ENCODE results near the gene KCNK10.

Gene KCNK10

DNA sequence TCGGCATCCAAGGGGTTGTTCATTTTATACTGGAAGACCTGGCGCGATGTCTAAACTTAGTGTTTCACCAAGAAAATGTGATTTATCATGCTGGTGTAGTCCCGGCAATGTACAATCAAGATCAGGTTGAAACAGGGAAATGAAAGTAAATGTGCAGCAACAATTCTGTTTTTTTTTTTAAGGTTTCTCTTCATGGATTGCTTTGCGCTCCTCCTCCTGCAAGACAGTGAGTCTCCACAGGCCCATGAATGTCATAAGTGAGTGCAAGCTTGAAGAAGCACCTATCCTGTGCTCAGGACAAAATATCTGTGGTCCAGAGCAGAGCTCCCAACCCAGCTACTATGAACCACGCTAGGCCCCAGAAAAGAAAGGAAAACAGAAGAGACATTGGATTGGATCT lies 143.4 kb downstream of the KCNK10 start:
- no peak for DNase-seq (ENCODE audit: low read depth)

DNA sequence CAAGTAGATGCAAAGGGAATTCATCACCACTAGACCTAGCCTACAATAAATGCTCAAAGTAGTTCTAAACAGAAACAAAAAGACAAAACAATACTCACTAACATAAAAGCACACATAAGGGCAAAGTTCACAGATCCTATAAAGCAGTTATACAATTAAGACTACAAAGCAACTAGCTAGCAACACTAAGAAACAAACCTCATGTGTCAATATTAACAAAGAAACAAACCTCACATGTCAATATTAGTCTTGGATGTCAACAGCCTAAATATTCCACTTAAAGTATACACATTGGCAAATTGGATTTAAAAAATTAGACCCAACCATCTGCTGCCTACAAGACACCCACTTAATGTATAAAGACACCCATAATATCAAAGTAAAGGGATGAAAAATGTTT lies 152.7 kb downstream of the KCNK10 start:
- no peak for DNase-seq (ENCODE audit: low read depth)

DNA sequence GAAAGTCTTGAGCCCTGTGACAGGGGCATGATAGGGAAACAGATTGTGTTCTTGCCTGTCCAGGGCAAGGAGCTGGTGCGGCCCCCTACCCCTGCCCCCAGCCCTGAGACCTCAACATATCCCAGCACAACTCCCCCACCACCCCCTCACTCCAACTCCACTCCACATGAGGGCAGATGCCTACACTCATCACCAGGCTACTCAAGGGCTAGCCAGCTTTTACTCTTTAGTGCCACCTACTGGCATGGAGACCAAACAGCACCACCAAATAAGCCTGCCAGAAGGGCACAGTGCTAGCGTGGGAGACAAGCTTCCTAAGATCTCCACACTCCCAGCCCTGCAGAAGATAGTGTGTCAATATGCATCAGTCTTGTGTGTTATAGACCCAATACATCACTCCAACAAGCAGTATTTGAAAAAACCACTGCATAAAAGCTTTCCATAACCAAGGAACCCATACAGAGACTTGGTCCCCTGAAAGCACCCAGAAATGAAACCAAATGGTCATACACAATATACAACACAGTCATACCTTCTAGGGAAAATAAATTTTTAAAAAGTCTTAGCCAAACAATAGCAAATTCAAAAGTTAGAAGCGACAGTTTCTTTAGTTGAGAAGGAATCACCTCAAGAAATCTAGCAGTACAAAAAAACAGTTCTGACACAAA lies 154.4 kb downstream of the KCNK10 start:
- peak; percentile 49 for DNase-seq (ENCODE audit: low read depth)

DNA sequence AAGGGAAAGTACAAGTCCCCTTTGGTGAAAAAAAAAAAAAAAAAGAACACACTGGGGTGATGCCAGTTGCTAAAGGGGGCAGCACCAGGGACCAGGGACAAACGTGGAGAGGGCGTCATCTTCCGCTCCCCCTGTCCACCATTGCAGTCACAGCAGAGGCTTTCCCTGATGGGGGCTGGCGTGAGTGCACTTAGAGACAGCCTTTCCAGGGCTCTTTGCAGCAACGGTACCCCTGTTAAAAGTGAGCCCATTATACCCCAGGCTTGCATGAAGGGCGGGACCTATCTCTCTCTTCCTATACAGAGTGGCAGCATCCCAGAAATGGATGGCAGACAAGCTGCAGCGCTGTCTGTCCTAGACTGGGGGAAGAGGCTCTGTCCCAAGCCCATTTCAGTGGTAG lies 155.0 kb downstream of the KCNK10 start:
- no peak for DNase-seq (ENCODE audit: low read depth)

DNA sequence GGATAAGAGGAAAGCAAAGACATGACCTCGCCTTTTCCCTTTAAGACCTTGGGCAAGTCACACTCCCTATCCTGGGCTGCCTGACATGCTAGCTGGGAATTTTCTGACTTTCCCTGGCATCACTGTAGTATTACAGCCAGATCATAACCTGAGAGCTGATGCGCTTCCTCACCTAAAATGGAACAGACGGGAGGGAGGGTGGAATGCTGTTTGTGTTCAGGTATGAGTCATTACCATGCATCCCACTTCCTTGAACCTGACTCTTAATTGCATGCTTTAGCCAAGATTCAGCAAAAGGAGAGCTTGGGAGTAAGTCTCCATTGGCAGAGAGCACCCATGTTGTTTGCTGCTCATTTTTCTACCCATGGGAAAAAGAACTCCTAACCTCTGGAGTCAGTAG lies 156.5 kb downstream of the KCNK10 start:
- peak; percentile 46 for DNase-seq (ENCODE audit: low read depth)

DNA sequence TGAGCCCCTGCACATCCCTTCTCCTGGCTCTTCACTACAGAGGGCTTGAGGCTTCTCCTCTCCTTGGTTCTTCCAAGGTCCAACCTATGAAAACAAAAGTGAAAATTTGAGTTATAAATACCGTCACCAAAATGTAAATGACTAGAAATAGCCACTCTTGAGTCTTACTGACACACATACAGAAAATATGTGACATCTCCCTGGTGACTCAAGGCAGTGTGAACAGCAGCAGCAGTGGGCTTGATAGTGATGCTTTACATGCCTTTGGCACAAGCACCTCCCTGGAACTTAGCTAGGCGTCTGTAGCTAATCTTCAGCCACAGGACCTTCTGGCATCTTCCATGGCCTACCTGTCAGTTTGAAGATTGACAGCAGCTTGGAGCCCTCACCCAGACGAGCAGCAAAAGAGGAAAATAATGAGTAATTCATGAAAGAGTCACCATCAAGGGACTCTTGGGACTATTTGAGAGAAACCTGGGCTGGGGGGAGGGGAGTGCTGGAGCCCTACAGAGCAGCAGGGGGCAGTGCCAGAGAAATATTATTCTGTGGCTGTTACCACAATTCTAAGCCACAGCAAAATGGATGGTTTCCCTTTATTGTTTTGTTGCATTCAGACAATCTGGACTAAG lies 158.0 kb downstream of the KCNK10 start:
- DNase-seq (ENCODE audit: low read depth) = peak; percentile 27

DNA sequence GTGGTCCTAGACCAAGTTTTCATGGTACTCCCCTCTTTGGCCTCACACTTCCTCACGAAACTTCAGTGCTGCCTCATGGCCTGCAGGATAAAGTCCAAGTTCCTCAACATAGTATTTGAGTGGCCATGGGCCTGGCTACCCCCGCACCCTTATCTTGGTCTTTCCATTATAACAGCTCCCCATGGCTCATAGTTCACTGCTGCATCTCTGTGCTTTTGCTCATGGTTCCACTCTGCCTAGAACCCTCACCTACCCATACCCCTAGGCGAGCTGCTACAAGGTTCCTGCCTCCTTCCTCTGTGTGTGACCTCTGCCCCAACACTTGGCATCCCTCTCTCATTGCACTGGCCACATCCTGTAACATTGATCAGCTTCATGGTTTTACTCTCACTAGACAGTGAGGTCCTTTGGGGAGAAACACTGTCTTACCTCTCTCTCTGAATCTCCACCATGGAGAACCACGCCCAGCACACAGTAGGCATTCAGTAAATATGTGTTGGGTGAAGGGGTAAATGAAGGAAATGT lies 159.3 kb downstream of the KCNK10 start:
- DNase-seq (ENCODE audit: low read depth) = no peak

DNA sequence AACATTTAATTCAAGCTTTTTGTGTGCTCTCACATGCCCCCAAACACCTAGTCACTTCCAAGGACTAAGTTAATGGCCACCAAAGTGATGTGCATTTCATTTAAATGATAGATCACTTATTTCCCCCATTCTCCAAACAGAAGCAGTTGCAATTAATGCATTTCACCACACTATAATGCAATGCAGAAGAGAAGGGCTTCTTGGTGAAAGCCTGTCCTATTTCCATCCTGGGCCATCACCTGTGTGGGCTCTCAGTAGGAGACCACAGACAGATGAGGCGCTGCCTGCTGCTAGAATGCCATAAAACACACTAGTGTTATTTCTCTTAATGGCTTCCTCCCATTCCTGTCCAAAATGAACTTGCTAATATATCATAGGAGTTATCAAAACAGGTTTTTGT lies 166.9 kb downstream of the KCNK10 start:
- DNase-seq (ENCODE audit: low read depth) = no peak

DNA sequence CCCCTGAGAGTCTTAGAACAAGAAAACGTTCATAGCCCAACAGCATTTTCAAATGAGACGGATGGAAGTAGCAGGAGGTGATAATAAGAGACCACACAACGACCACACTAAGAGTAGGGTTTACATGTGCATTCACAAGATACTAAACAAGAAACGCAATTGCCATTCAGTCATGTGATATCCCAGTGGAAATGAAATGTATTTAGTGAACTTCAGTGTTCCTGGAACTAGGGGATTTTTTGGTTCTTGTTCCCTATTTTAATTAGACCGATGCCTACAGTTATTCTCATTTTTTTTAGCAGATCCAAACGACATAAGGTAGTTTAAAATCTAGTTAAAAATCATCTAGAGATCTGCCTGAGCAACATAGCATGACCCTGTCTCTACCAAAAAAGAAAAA lies 168.1 kb downstream of the KCNK10 start:
- no peak for DNase-seq (ENCODE audit: low read depth)

DNA sequence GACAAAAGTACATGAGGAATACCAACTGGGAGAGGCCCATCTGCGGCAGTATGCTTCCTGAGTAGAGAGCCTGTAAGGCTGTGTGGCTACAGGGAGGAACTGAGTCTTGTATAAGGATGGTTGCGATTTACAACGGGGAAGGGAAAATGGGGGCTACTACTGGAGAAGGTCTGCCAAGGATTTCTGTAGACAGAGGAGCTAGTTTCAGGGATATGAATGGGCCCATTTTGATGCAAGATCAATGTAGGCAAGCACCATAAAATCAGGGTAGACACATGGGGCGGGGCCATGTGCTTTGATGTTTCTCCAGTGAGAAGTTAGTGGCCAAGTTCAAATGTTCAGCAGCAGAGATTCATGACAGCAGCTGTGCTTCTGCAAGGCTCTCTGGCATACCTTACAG lies 168.7 kb downstream of the KCNK10 start:
- no peak for DNase-seq (ENCODE audit: low read depth)

DNA sequence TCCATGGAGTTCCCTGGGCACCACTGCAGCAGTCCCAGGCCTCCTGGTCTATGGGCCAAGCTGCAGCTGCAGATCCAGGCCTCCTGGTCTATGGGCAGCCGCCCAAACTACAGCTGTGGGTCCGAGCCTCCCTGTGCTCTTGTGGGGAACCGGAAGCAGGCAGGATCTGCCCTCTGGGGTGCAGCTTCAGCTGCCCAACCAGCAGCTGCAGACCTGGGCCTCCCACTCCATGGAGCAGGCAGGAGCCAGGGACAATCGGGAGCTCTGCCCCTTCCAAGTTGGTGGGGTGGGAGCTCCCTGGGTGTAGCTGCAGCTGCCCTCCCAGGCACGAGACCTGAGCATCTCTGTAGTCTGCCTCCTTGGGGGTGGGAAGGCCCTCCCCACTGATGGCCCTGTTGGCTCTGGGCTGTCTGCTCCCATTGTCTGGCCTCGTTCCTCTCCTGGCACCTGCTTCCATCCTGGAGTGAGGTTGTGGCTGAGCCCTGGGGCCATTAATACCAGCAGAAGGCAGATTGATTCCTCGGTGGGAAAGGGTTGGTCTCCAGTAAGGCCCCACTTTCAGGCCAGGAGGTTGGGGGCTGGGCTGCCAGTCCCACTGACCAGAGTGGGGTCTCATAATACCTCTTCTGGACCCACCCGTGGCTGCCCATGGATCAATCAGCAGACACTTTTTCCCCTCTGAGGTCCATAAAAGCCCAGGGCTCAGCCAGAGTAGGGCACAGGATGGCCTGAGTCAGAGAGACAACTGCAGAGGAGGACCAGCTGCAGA lies 176.0 kb downstream of the KCNK10 start:
- DNase-seq (ENCODE audit: low read depth) = no peak

DNA sequence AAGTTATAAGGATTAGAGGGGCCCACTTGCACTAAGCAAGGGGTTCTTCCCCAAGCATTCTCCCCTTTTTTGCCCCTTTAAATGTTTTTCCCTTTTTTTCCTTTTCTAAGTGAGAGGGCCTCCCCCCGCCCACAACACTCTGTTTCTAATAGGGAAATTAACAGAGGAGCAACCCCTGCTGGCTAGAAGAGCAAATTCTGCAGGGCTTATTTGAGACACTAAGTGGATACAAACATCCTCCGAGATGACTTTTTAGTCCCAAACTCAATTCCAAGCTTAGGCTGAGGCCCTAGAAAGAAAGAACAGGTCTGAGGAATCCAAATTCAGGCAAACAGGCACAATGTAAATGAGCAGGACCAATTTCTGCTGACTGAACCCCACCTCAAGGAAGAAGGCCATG lies 179.3 kb downstream of the KCNK10 start:
- no peak for DNase-seq (ENCODE audit: low read depth)

DNA sequence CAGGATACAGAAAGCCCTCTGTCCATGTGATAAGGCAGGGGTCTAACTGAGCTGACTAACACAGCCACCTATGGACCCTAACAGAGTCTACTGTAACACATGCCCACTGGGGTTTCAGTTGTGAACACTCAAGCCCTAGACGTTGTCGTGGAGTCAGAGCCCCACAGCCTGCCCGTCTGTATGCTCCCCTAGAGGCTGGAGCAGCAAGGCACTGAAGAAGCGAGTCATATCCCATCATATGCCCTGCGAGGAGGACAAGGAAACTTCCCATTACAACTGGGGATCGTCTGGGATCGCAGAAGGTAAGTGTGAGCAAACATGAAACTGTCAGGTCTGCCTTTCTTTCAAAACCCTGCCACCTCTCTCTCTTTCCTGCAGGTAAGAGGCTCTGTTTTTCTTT lies 180.1 kb downstream of the KCNK10 start:
- DNase-seq (ENCODE audit: low read depth) = no peak

DNA sequence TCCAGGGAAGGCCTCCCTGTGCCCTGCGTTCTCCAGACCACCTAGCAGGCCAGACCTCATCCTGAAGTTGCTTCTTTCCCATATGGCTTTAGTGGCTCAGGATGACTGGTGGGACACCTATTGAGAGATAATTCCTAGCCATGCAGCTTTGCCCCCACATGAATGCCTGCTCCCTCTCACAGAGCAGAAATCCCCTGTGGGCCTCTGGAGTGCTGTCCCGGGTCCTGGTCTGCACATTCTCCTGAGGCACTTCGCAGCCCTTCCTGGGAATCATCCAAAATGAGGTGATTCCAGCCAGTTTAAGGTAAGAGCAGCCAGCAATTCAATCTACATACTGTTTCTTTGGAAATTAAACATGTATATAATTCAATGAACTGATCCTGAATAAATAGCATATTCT lies 182.2 kb downstream of the KCNK10 start:
- no peak for DNase-seq (ENCODE audit: low read depth)

DNA sequence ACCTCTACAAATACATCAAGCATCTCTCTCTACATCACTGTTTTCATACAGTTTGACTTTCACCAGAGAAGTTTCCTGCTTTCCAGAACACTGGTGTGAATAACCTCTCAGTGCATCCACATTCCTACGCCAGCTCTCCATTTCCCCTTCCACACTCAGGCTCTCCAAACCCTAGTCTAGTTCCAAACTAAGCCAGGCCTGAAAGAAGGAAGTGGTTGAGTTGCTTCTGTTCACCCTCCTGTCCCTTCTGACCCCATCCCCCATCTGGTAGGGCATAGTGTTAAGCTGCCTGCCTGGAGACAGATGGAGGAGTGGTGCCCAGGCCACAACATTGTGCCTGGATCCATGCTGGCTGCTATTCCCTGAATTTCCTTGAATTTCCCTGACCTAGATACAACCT lies 185.7 kb downstream of the KCNK10 start:
- no peak for DNase-seq (ENCODE audit: low read depth)

Measured in EH (cell line).